ENCODE results near the gene ANAPC13.
A peak's percentile ranks its signal among the peaks of the same experiment; 100 is the strongest.

Gene ANAPC13

DNA sequence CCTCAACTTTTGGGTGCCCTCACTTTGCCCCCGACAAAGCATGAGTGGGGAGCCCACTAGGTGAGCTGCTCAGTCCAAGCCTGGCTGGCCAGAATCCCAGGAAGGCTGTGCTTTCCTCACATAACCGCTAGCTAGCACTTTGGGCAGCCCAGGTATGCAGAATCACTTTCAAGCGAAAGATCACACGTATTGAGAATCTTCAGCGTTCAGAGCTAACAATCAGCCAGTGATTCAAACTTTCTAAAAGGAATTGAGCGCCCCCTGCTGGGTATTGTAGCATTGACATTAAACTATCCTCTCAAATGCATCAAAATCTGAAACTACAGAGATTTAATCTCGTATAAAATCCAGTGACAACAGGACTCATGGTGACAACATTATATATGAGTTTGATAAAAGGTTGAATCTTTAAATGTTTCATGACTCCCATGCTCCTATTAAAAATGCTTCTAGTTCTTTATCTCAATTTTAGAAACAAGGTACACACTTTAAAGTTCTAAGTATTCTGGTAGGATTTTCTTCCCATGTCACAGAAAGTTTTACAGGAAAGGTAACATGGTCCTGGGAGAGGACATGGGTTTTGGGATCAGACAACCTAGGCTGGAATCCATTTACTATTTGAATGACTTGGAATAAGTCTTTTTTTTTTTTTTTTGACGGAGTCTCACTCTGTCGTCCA lies 11.8 kb downstream of the ANAPC13 start:
- Histone ChIP-seq H4K5ac (ENCODE audit: low read length) (no peak overlapping the region), H2BK5ac (ENCODE audit: low read length) (no peak overlapping the region), H3K56ac (ENCODE audit: low read length) (no peak overlapping the region), H3K23ac (ENCODE audit: low read length) (no peak overlapping the region), H3K4ac (ENCODE audit: low read depth, low read length) (no peak overlapping the region), H3K27me3 (ENCODE audit: insufficient read depth, low read length, poor library complexity) (no peaks in the 10 kb centered on the region), H3K4me2 (ENCODE audit: low read length) (no peak overlapping the region), H3K18ac (ENCODE audit: low read length) (no peak overlapping the region), H2BK120ac (ENCODE audit: low read depth, low read length) (no peak overlapping the region), H3K79me1 (ENCODE audit: low read length) (no peaks in the 10 kb centered on the region), H3K27ac (ENCODE audit: low read depth, low read length) (no peak overlapping the region), H3K9ac (ENCODE audit: low read length) (no peak overlapping the region), H3K79me2 (ENCODE audit: control insufficient read depth, insufficient read depth, low read length) (no peaks in the 10 kb centered on the region), H3K4me1 (ENCODE audit: control insufficient read depth, low read depth, low read length) (no peaks in the 10 kb centered on the region), H2AK5ac (ENCODE audit: low read length) (no peak overlapping the region), H2BK15ac (replicated peaks; ENCODE audit: low read depth) (no peak overlapping the region), H3K36me3 (ENCODE audit: control insufficient read depth, insufficient read depth, low read length) (peaks cover 2% of the 10 kb centered on the region), H3K4me3 (ENCODE audit: low read length) (no peak overlapping the region), H4K8ac (ENCODE audit: low read depth, low read length) (no peak overlapping the region)
- peak; percentile 94 for DNase-seq
- WGBS (ENCODE audit: extremely low coverage, insufficient coverage, low lambda C conversion rate) = no CpG with 5 or more reads among the region's 9 CpGs

DNA sequence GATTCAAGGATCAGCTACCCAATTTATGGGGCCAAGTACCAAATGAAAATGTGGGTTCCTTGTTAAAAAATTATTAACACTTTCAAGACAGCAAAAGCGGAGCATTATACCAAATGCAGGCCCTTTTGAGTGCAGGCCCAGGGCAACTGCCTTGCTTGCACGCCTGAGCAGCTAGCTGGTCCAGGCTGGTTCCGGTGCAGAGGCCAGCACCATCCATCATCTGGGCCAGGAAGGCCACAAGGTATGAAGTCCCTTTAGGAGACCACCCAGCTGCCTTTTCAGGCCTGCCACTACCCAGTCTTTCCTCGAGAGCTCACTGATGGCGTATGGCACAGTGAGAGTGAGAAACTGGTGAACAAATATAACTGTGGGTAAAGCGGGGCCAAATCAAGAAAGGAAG lies 13.0 kb downstream of the ANAPC13 start:
- Histone ChIP-seq H3K4ac (ENCODE audit: low read depth, low read length) (no peak overlapping the region), H3K4me3 (ENCODE audit: low read length) (no peak overlapping the region), H3K18ac (ENCODE audit: low read length) (no peak overlapping the region), H3K27ac (ENCODE audit: low read depth, low read length) (no peak overlapping the region), H3K79me2 (ENCODE audit: control insufficient read depth, insufficient read depth, low read length) (no peaks in the 10 kb centered on the region), H2AK5ac (ENCODE audit: low read length) (no peak overlapping the region), H2BK5ac (ENCODE audit: low read length) (no peak overlapping the region), H3K4me2 (ENCODE audit: low read length) (no peak overlapping the region), H3K23ac (ENCODE audit: low read length) (no peak overlapping the region), H3K4me1 (ENCODE audit: control insufficient read depth, low read depth, low read length) (no peaks in the 10 kb centered on the region), H2BK15ac (replicated peaks; ENCODE audit: low read depth) (no peak overlapping the region), H4K8ac (ENCODE audit: low read depth, low read length) (no peak overlapping the region), H3K9ac (ENCODE audit: low read length) (no peak overlapping the region), H2BK120ac (ENCODE audit: low read depth, low read length) (no peak overlapping the region), H3K56ac (ENCODE audit: low read length) (no peak overlapping the region), H4K5ac (ENCODE audit: low read length) (no peak overlapping the region), H3K27me3 (ENCODE audit: insufficient read depth, low read length, poor library complexity) (no peaks in the 10 kb centered on the region), H3K79me1 (ENCODE audit: low read length) (no peaks in the 10 kb centered on the region), H3K36me3 (ENCODE audit: control insufficient read depth, insufficient read depth, low read length) (no peaks in the 10 kb centered on the region)
- DNase-seq = no peak
- no CpG with 5 or more reads among the region's 6 CpGs for WGBS (ENCODE audit: extremely low coverage, insufficient coverage, low lambda C conversion rate)

DNA sequence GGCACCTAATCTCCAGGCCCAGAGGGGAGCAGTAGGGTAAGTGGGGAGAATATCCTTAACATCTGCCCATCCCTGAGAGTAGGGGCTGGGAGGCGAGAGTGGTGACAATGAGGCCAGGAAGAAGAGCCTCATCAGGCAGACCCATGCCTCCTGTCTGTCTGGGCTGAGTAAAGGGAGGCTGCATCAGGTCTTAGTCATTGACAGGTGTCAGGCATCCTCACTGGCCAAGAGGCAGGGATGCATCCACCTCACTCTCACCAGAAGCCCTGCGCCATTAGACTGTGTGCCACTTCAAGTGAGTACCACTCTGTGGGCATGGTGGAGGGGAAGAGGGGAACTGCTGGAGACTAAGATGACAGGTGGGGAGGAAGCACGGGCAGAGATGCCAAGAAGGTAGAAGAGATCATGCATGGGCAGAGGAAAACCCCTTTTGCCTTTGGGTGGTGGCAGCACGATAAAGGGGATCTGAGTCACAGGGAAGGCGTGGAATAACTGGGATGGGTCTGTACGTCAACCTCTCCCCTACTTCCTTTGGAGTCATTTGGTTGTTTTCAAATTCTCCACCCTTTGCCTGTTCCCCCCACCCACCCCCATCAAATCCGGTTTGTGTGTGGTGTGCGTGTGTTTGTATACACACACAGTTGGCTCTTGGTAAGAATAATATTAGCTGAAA lies 14.1 kb downstream of the ANAPC13 start:
- no peaks in the 10 kb centered on the region for H3K79me2 ChIP-seq (ENCODE audit: control insufficient read depth, insufficient read depth, low read length)
- no peak for DNase-seq
- H4K5ac ChIP-seq (ENCODE audit: low read length) = no peak overlapping the region
- no peak overlapping the region for H3K56ac ChIP-seq (ENCODE audit: low read length)
- no peaks in the 10 kb centered on the region for H3K27me3 ChIP-seq (ENCODE audit: insufficient read depth, low read length, poor library complexity)
- H3K18ac ChIP-seq (ENCODE audit: low read length) = no peak overlapping the region
- H4K8ac ChIP-seq (ENCODE audit: low read depth, low read length) = no peak overlapping the region
- H2BK120ac ChIP-seq (ENCODE audit: low read depth, low read length) = no peak overlapping the region
- H3K79me1 ChIP-seq (ENCODE audit: low read length) = no peaks in the 10 kb centered on the region
- no peak overlapping the region for H2BK15ac ChIP-seq (replicated peaks; ENCODE audit: low read depth)
- no peak overlapping the region for H3K4me3 ChIP-seq (ENCODE audit: low read length)
- H3K36me3 ChIP-seq (ENCODE audit: control insufficient read depth, insufficient read depth, low read length) = no peaks in the 10 kb centered on the region
- no peak overlapping the region for H2AK5ac ChIP-seq (ENCODE audit: low read length)
- no peak overlapping the region for H3K4ac ChIP-seq (ENCODE audit: low read depth, low read length)
- no peak overlapping the region for H3K27ac ChIP-seq (ENCODE audit: low read depth, low read length)
- no peak overlapping the region for H3K4me2 ChIP-seq (ENCODE audit: low read length)
- H3K23ac ChIP-seq (ENCODE audit: low read length) = no peak overlapping the region
- no peak overlapping the region for H3K9ac ChIP-seq (ENCODE audit: low read length)
- no CpG with 5 or more reads among the region's 8 CpGs for WGBS (ENCODE audit: extremely low coverage, insufficient coverage, low lambda C conversion rate)
- H3K4me1 ChIP-seq (ENCODE audit: control insufficient read depth, low read depth, low read length) = no peaks in the 10 kb centered on the region
- H2BK5ac ChIP-seq (ENCODE audit: low read length) = no peak overlapping the region

DNA sequence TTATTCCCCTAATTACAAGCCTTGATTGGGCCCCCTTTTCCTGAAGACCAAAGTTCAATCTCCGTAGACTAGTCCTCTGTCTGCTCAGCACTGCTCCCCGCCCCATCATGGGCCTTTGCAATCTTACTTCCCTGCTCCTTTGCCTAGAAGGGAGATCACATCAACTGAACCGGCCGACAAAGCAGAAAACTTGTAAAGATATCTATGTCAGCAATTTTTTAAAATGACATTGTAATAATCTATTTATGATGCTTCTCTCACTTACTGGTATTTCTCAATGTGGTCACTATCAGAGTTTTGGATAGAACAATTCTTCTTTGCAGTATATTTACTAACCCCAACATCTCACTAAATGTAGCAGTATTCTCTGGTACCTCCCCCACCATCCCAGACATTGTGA lies 17.3 kb downstream of the ANAPC13 start:
- Histone ChIP-seq H3K27me3 (ENCODE audit: insufficient read depth, low read length, poor library complexity) (no peaks in the 10 kb centered on the region), H3K27ac (ENCODE audit: low read depth, low read length) (no peak overlapping the region), H3K4me1 (ENCODE audit: control insufficient read depth, low read depth, low read length) (no peaks in the 10 kb centered on the region), H4K8ac (ENCODE audit: low read depth, low read length) (no peak overlapping the region), H3K79me2 (ENCODE audit: control insufficient read depth, insufficient read depth, low read length) (no peaks in the 10 kb centered on the region), H3K4me2 (ENCODE audit: low read length) (no peak overlapping the region), H2BK15ac (replicated peaks; ENCODE audit: low read depth) (no peak overlapping the region), H4K5ac (ENCODE audit: low read length) (no peak overlapping the region), H2AK5ac (ENCODE audit: low read length) (no peak overlapping the region), H3K4ac (ENCODE audit: low read depth, low read length) (no peak overlapping the region), H3K79me1 (ENCODE audit: low read length) (no peaks in the 10 kb centered on the region), H3K36me3 (ENCODE audit: control insufficient read depth, insufficient read depth, low read length) (no peaks in the 10 kb centered on the region), H3K56ac (ENCODE audit: low read length) (no peak overlapping the region), H3K18ac (ENCODE audit: low read length) (no peak overlapping the region), H3K23ac (ENCODE audit: low read length) (no peak overlapping the region), H3K4me3 (ENCODE audit: low read length) (no peak overlapping the region), H2BK5ac (ENCODE audit: low read length) (no peak overlapping the region), H3K9ac (ENCODE audit: low read length) (no peak overlapping the region), H2BK120ac (ENCODE audit: low read depth, low read length) (no peak overlapping the region)
- no peak for DNase-seq
- no CpG with 5 or more reads among the region's 4 CpGs for WGBS (ENCODE audit: extremely low coverage, insufficient coverage, low lambda C conversion rate)

DNA sequence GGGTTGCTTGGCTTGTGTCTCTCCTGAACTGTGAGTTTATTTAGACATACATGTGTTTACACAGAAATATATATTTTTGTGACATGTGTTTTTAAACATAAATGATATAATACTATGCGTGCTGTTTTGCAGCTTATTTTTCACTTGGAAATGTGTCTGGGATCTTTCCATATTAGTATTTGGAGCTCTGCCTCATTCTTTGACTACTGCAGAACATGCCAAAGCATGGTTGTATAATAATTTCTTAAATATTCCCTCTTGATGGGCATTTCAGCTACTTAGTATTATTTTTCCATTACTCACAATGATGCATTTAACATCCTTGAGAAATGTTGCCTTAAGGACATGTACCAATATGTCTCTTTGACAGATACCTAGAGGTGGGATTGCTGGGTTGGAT lies 19.5 kb downstream of the ANAPC13 start:
- Histone ChIP-seq H3K27me3 (ENCODE audit: insufficient read depth, low read length, poor library complexity) (no peaks in the 10 kb centered on the region), H3K23ac (ENCODE audit: low read length) (no peak overlapping the region), H3K27ac (ENCODE audit: low read depth, low read length) (no peak overlapping the region), H3K56ac (ENCODE audit: low read length) (no peak overlapping the region), H3K4me2 (ENCODE audit: low read length) (no peak overlapping the region), H3K79me2 (ENCODE audit: control insufficient read depth, insufficient read depth, low read length) (no peaks in the 10 kb centered on the region), H3K9ac (ENCODE audit: low read length) (no peak overlapping the region), H3K4ac (ENCODE audit: low read depth, low read length) (no peak overlapping the region), H2BK120ac (ENCODE audit: low read depth, low read length) (no peak overlapping the region), H3K18ac (ENCODE audit: low read length) (no peak overlapping the region), H2BK5ac (ENCODE audit: low read length) (no peak overlapping the region), H3K36me3 (ENCODE audit: control insufficient read depth, insufficient read depth, low read length) (no peaks in the 10 kb centered on the region), H4K5ac (ENCODE audit: low read length) (no peak overlapping the region), H4K8ac (ENCODE audit: low read depth, low read length) (no peak overlapping the region), H3K79me1 (ENCODE audit: low read length) (no peaks in the 10 kb centered on the region), H3K4me3 (ENCODE audit: low read length) (no peak overlapping the region), H2AK5ac (ENCODE audit: low read length) (no peak overlapping the region), H3K4me1 (ENCODE audit: control insufficient read depth, low read depth, low read length) (no peaks in the 10 kb centered on the region), H2BK15ac (replicated peaks; ENCODE audit: low read depth) (no peak overlapping the region)
- no peak for DNase-seq
- WGBS (ENCODE audit: extremely low coverage, insufficient coverage, low lambda C conversion rate) = no CpG with 5 or more reads among the region's 1 CpG
